SK-N-SH treated with all-trans-retinoic acid at 6 μM for 48 hours (cell line): Measurements from ENCODE around the gene EIF5A.

Experiments used
- ATAC-seq: fragments of 200-7000 bp; cut with Tn5 transposase; 3 replicates; pipeline ENCODE4 v1.9.1; 2020; ENCODE audit warnings: mild to moderate bottlenecking, moderate library complexity
- BACH2 ChIP-seq: fragments of 250-450 bp; sonication (Bioruptor Pico); IDR thresholded peaks from 2 replicates; pipeline ENCODE4 v1.9.0; 2021; ENCODE audit warnings: mild to moderate bottlenecking, borderline replicate concordance
- CREB5 ChIP-seq: fragments of 250-450 bp; sonication (Bioruptor Pico); IDR thresholded peaks from 2 replicates; pipeline ENCODE4 v1.5.1; 2020; ENCODE audit warnings: low read depth, mild to moderate bottlenecking, moderate library complexity
- CSDC2 ChIP-seq: fragments of 250-450 bp; sonication (Bioruptor Pico); IDR thresholded peaks from 2 replicates; pipeline ENCODE4 v1.5.0; 2020; ENCODE audit warnings: mild to moderate bottlenecking, moderate library complexity
- CSRNP3 ChIP-seq: fragments of 250-450 bp; sonication (Bioruptor Pico); IDR thresholded peaks from 2 replicates; pipeline ENCODE4 v1.5.1; 2021; ENCODE audit warnings: mild to moderate bottlenecking, moderate library complexity
- ESRRG ChIP-seq: fragments of 250-450 bp; sonication (Bioruptor Pico); IDR thresholded peaks from 2 replicates; pipeline ENCODE4 v1.6.1; 2021; ENCODE audit warnings: mild to moderate bottlenecking
- GLIS3 ChIP-seq: fragments of 250-450 bp; sonication (Bioruptor Pico); IDR thresholded peaks from 2 replicates; pipeline ENCODE4 v1.5.0; 2020; ENCODE audit warnings: mild to moderate bottlenecking, moderate library complexity
- ISL1 ChIP-seq: fragments of 250-450 bp; sonication (Bioruptor Pico); IDR thresholded peaks from 2 replicates; pipeline ENCODE4 v2.1.2; 2022; ENCODE audit warnings: mild to moderate bottlenecking, moderate library complexity
- OSR1 ChIP-seq: fragments of 250-450 bp; sonication (Bioruptor Pico); IDR thresholded peaks from 2 replicates; pipeline ENCODE4 v1.8.0; 2022; ENCODE audit warnings: moderate library complexity, mild to moderate bottlenecking, inconsistent platforms
- PPARA ChIP-seq: fragments of 250-450 bp; sonication (Bioruptor Pico); IDR thresholded peaks from 2 replicates; pipeline ENCODE4 v1.5.0; 2020; ENCODE audit warnings: mild to moderate bottlenecking, borderline replicate concordance
- RARB ChIP-seq: fragments of 250-450 bp; sonication (Bioruptor Pico); IDR thresholded peaks from 2 replicates; pipeline ENCODE4 v1.8.0; 2021; ENCODE audit warnings: mild to moderate bottlenecking, moderate library complexity
- SNAI2 ChIP-seq: fragments of 250-450 bp; sonication (Bioruptor Pico); IDR thresholded peaks from 2 replicates; pipeline ENCODE4 v1.5.0; 2020; ENCODE audit warnings: mild to moderate bottlenecking, moderate library complexity
- TCF4 ChIP-seq: fragments of 250-450 bp; sonication (Bioruptor Pico); IDR thresholded peaks from 2 replicates; pipeline ENCODE4 v1.8.0; 2021; ENCODE audit warnings: mild to moderate bottlenecking, moderate library complexity, borderline replicate concordance
- TOX ChIP-seq: fragments of 250-450 bp; sonication (Bioruptor Pico); IDR thresholded peaks from 2 replicates; pipeline ENCODE4 v1.8.0; 2021; ENCODE audit warnings: mild to moderate bottlenecking, moderate library complexity, borderline replicate concordance
- TSHZ2 ChIP-seq: fragments of 250-450 bp; sonication (Bioruptor Pico); IDR thresholded peaks from 2 replicates; pipeline ENCODE4 v1.5.0; 2020; ENCODE audit warnings: mild to moderate bottlenecking, moderate library complexity
- ZC3H10 ChIP-seq: fragments of 250-450 bp; sonication (Bioruptor Pico); IDR thresholded peaks from 2 replicates; pipeline ENCODE4 v1.5.1; 2021; ENCODE audit warnings: mild to moderate bottlenecking, moderate library complexity
- ZFP3 ChIP-seq: fragments of 250-450 bp; sonication (Bioruptor Pico); IDR thresholded peaks from 2 replicates; pipeline ENCODE4 v1.5.0; 2020; ENCODE audit warnings: mild to moderate bottlenecking, moderate library complexity
- ZFP30 ChIP-seq: fragments of 450-650 bp; formaldehyde crosslinking; IDR thresholded peaks from 2 replicates; pipeline ENCODE4 v1.5.0; 2022; ENCODE audit warnings: mild to moderate bottlenecking, moderate library complexity
- ZNF565 ChIP-seq: fragments of 450-650 bp; formaldehyde crosslinking; conservative IDR thresholded peaks from 2 replicates; pipeline ENCODE4 v1.5.0; 2020; ENCODE audit warnings: low read depth, mild to moderate bottlenecking, moderate library complexity
- ZNF70 ChIP-seq: fragments of 450-650 bp; formaldehyde crosslinking; IDR thresholded peaks from 2 replicates; pipeline ENCODE4 v1.5.0; 2020; ENCODE audit warnings: mild to moderate bottlenecking, moderate library complexity
- TF ChIP-seq, protein P1 (sequence below): fragments of 250-450 bp; sonication (Bioruptor Pico); IDR thresholded peaks from 2 replicates; pipeline ENCODE4 v1.8.0; 2020; ENCODE audit warnings: mild to moderate bottlenecking, moderate library complexity, borderline replicate concordance

EIF5A gene

GRCh38 chr17:7351665-7352502, 44.5 kb downstream of the EIF5A start, which contains the start of gene KCTD11:
Gene KCTD11 (plus strand): TSS chr17:7352162.
- peak; percentile 73 for ATAC-seq
- TF ChIP-seq ZFP3 (0 out of 2 replicates have a peak, but pooled peaks have one; percentile 45), CREB5 (no peak)

DNA sequence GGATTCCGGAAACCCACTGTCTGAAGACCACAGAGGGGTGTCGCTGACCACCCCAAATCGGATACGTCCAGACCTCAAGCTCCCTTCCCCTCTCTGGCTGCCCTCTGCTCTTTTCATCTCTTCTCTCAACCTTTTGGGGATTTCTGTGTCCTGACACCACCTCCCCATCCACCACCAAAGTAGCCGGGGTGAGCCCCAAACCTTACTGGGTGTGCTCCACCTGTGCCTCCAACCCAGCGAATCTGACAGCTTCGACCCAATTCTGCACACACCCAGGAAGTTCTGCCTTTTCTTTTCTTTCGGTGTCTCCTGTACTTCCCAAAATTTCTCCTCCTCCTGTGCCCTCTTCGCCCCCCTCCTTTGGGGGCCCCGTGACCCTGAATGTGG, 45.1 kb downstream of the EIF5A start:
- TF ChIP-seq TSHZ2 (CRISPR knock-in tag): no peak
- TF ChIP-seq TOX: no peak
- no peak for TF ChIP-seq ZFP30 (CRISPR knock-in tag)
- TF ChIP-seq, protein P1, sequence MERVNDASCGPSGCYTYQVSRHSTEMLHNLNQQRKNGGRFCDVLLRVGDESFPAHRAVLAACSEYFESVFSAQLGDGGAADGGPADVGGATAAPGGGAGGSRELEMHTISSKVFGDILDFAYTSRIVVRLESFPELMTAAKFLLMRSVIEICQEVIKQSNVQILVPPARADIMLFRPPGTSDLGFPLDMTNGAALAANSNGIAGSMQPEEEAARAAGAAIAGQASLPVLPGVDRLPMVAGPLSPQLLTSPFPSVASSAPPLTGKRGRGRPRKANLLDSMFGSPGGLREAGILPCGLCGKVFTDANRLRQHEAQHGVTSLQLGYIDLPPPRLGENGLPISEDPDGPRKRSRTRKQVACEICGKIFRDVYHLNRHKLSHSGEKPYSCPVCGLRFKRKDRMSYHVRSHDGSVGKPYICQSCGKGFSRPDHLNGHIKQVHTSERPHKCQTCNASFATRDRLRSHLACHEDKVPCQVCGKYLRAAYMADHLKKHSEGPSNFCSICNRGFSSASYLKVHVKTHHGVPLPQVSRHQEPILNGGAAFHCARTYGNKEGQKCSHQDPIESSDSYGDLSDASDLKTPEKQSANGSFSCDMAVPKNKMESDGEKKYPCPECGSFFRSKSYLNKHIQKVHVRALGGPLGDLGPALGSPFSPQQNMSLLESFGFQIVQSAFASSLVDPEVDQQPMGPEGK: no peak
- TF ChIP-seq ZNF70 (CRISPR knock-in tag): no peak
- no peak for TF ChIP-seq CSDC2
- no peak for TF ChIP-seq PPARA
- TF ChIP-seq ZNF565 (CRISPR knock-in tag): no peak
- TF ChIP-seq CSRNP3 (CRISPR knock-in tag): no peak
- TF ChIP-seq ESRRG (CRISPR knock-in tag): no peak
- no peak for TF ChIP-seq CREB5
- no peak for TF ChIP-seq SNAI2 (CRISPR knock-in tag)
- no peak for TF ChIP-seq ZC3H10 (CRISPR knock-in tag)
- TF ChIP-seq GLIS3 (CRISPR knock-in tag): no peak
- ATAC-seq: no peak

DNA sequence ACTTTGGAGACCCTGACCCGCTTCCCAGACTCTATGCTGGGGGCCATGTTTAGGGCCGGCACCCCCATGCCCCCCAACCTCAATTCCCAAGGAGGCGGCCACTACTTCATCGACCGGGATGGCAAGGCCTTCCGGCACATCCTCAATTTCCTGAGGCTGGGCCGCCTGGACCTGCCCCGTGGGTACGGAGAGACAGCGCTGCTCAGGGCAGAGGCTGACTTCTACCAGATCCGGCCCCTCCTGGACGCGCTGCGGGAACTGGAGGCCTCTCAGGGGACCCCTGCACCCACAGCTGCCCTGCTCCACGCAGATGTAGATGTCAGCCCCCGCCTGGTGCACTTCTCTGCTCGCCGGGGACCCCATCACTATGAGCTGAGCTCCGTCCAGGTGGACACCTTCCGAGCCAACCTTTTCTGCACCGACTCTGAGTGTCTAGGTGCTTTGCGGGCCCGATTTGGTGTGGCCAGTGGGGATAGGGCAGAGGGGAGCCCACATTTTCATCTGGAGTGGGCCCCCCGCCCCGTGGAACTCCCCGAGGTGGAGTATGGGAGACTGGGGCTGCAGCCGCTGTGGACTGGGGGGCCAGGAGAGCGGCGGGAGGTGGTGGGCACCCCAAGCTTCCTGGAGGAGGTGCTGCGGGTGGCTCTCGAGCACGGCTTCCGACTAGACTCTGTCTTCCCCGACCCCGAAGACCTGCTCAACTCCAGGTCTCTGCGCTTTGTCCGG, 45.6 kb downstream of the EIF5A start:
- no peak for ATAC-seq
- TF ChIP-seq TSHZ2 (CRISPR knock-in tag) (no peak), RARB (CRISPR knock-in tag) (no peak), ZFP3 (no peak), OSR1 (CRISPR knock-in tag) (no peak), BACH2 (CRISPR knock-in tag) (no peak), ISL1 (no peak), ZC3H10 (CRISPR knock-in tag) (no peak), ZFP30 (CRISPR knock-in tag) (no peak), CREB5 (no peak), ZNF565 (CRISPR knock-in tag) (no peak), SNAI2 (CRISPR knock-in tag) (no peak), TCF4 (no peak)
- TF ChIP-seq, protein P1: no peak
